Omental fat pad (tissue), 4 donors: ENCODE data around the gene LRRC72. TPM values are rescaled to one million over a fixed set of nuclear protein-coding genes. Genes with fewer than 3 reads are reported as not detected.
"Not testable (repeated sequence)": the region's sequence is repeated elsewhere in the genome, so short reads cannot be mapped to it uniquely, and the experiment has no call there.

Source experiments
- ATAC-seq: fragments of 150-250 bp; one replicate; pipeline ENCODE4 v1.9.1; 2016; ENCODE audit warnings: mild to moderate bottlenecking, moderate library complexity; ENCODE audit not compliant: low FRiP score
- DNase-seq: peaks from one replicate; pipeline ENCODE4 v3.0.0-alpha.2; 2019; ENCODE audit warnings: low spot score
- total RNA-seq, 4 donors: library from RNA; depleted of rRNA; stranded (reverse); fragments of >200 nt; gene quantifications; one replicate each; pipeline ENCODE4 v1.1.0, GENCODE V29; 2016
- TF ChIP-seq, protein P1 (sequence below), 3 donors: fragments of 450-650 bp; IDR thresholded peaks; one replicate each; pipeline ENCODE4 v1.5.1; 2016 to 2017; ENCODE audit warnings: antibody characterized with exemption in 3 of 3, mild to moderate bottlenecking in 3 of 3, moderate library complexity in 2 of 3

LRRC72 gene
- total RNA-seq, 4 donors from 2014 or later: not detected

DNA sequence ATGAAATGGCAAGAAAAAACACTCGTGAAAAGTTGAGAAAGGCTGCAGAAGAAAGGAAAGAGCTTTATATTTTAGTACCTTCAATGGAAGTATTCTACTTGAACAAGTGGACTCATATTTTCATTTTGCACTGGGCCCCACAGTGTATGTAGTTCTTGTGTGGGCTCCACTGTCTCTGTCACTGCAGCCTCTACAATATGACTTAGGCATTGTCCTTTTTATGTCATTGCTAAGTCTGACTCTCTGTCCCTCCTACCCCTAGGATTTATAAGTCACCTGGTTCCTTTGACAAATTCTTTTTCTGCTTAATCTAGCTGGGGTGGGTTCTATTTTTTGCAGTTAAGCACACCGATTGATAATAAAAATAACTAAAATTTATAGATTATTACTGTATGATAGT is 33.4 kb upstream of the LRRC72 start:
- TF ChIP-seq, protein P1, sequence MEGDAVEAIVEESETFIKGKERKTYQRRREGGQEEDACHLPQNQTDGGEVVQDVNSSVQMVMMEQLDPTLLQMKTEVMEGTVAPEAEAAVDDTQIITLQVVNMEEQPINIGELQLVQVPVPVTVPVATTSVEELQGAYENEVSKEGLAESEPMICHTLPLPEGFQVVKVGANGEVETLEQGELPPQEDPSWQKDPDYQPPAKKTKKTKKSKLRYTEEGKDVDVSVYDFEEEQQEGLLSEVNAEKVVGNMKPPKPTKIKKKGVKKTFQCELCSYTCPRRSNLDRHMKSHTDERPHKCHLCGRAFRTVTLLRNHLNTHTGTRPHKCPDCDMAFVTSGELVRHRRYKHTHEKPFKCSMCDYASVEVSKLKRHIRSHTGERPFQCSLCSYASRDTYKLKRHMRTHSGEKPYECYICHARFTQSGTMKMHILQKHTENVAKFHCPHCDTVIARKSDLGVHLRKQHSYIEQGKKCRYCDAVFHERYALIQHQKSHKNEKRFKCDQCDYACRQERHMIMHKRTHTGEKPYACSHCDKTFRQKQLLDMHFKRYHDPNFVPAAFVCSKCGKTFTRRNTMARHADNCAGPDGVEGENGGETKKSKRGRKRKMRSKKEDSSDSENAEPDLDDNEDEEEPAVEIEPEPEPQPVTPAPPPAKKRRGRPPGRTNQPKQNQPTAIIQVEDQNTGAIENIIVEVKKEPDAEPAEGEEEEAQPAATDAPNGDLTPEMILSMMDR (IDR thresholded peaks at IDR 0.05): no peak
- ATAC-seq (no peak), DNase-seq (no peak)

DNA sequence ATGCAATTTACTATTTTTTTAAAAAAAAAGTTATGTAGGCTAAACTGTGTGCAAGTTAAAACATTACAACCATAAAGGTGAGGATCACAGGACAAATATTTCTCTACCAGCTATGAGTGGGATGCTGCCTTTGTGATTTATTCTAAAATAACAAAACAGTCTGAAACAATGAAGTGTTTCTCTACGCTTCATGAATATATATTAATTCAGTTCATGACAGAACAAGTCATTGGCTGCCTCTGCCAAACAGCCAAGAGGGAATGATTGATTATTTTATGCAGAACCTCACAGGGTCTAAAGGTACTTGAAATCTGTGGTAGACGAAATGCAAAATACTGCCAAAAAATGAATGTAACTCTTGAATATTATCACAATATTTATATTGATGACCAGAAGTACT is 32.1 kb upstream of the LRRC72 start:
- ATAC-seq (no peak), DNase-seq (no peak)
- TF ChIP-seq, protein P1 (IDR thresholded peaks at IDR 0.05): no peak

DNA sequence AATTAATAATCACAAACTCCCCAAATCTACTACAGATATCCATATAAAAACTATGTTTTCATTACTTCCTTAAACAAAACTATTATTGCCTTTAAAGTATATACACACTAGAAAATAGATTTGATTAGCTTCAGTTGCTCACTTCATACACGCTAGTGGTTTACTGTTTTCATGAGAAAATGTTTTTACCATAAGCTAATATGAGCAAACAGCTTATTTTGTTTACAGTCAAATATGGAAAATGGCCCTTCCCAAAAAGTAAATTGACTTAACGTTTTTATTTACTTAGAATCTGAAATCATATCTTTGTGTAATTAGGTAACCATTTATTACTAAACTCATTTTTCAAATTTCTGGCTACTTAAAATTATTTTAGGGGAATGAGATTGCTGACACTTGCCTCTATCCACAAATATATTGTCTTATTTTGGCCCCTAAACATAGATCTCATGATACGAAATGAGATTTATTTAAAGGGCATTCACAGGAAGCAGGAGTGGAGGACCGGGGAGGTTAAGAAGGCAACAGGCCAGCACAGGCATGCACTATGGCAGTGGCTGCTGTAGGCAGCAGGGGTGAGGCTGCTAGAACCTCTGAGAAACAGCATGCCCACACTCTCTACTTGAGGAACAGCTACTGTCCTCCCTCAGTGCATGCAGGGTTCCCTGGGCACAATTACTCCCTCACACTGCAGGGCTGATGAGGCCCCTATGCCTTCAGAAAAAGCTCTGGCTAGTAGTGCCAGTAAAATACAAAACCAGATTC is 31.5 kb upstream of the LRRC72 start:
- no peak for ATAC-seq
- TF ChIP-seq, protein P1 (IDR thresholded peaks at IDR 0.05): no peak
- no peak for DNase-seq

DNA sequence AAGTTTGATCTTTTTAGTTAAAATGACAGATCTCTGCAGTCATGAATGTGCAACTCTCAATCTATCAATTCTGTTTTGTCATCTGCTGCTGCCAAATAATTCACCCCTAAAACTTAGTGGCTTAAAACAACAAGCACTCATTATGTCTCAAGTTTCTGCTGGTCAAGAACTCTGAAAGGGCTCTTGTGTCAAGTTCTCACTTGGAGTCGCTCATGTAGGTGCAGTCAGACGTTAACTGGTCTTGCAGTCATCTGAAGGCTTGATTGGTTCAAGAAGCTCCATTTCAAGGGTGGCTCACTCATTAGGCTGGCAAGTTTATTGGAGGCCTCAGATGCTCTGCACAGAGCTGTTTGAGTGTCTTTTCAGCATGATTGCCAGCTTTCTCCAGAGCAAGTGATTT is 28.5 kb upstream of the LRRC72 start:
- no peak for ATAC-seq
- TF ChIP-seq, protein P1 (IDR thresholded peaks at IDR 0.05): no peak

DNA sequence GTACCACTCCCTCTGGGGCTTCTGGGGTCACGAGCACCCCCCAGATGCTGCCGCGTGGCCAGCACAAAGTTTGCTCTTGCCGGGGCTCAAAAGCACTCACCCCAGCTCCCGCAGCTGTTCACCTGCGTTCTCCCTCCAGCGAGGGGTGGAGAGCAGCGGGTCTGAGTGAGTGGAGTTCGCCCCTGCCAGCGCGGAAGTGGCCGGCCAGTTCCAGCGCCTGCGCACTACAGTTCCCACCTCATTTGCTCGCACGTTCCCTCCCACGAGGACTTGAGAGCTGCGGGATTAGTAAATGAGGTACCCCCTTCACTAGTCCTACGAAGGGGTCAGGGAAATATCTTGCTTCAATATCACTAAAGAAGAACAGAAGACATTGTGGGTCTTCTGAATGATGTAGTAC is 24.3 kb upstream of the LRRC72 start:
- DNase-seq: no peak
- ATAC-seq: no peak
- TF ChIP-seq, protein P1 (IDR thresholded peaks at IDR 0.05): no peak

More for the DNA sequence above, 28.5 kb upstream of the LRRC72 start:
- no peak for DNase-seq

DNA sequence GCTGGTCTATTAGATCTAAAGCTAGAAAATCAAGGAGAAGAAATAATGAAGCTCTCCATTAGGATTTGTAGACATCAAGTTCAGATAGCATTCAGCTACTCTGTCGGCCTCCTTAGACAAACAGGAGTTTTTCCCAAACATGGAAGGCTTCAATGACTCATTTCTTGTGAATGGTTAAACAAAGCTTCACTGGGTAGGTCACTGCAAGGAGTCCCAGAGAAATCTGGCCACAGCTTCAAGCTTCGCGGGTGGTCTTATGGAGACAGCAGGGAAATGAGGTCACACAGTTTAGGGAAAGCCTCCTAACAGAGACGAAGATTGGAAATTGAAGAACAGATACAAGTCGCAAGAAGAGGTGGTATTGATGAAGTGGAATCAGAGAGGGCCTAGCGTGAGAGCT is 22.6 kb upstream of the LRRC72 start:
- DNase-seq (no peak), ATAC-seq (no peak)
- TF ChIP-seq, protein P1 (IDR thresholded peaks at IDR 0.05): no peak

DNA sequence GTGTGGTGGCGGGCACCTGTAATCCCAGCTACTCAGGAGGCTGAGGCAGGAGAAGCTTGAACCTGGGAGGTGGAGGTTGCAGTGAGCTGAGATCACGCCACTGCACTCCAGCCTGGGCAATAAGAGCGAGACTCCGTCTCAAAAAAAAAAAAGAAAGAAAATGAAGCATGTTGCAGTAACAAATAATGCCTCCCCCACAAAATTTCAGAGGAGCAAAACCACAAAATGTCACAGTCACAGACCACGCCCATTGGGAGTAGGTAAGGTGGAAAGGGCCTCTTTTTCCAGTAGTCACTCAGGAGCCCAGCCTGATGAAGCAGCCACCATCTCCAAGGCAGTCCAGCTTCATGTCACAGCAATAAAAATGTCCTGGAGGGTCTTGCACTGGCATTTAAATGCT is 20.2 kb upstream of the LRRC72 start:
- ATAC-seq: not testable (repeated sequence)

More for the DNA sequence above, 20.2 kb upstream of the LRRC72 start:
- DNase-seq: not testable (repeated sequence)
